ENCODE data around the gene PNKP.

PNKP gene

DNA sequence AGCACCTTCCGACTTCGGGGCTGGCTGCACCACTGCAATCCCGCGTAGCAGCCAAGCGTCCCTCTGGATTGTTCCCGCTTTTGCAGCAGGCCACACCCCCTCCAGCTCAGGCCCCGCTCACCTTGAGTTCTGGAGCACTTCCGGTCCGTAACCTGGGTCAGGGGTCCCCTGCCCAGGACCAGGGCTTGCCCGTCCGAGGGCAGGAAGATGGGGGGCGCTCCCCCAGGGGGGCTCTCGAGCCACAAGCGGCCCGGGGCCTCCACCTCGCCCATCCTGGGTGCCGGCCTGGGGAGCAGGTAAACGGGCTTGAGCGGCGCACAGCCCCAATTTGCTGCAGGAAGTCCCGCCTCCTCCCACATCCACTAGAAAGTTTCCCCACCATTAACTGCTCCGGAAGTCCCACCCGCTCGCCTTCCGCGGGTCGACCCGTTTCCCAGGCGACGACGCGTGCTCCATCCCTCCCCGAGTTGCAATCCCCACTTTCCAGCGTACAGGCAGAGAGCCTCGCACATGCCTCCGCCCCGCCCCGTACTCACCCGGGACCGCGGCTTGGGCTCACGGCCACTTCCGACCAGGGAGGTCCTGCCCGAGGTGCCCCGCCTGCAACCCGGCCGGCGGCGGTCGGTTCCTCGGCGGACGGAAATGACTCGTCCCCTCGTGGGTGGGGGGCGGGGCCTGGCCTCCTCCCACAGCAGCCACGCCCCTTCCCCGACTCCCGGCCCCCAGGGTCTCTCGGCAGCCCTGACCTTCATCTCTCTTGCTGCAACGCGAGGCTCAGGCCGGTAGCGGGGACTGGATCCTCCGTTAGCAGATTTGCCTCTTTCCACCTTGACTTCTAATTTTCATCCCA lies at the start of gene PNKP:
TSS of gene PNKP (minus strand) at position 644 of the 850 bp plus-strand sequence. CDS start at position 272, 372 bp downstream.
- peak; percentile 89 for DNase-seq

- no peak for DNase-seq
Measured at GRCh38 chr19:49915271-49915670, 47.9 kb upstream of the PNKP start.

DNA sequence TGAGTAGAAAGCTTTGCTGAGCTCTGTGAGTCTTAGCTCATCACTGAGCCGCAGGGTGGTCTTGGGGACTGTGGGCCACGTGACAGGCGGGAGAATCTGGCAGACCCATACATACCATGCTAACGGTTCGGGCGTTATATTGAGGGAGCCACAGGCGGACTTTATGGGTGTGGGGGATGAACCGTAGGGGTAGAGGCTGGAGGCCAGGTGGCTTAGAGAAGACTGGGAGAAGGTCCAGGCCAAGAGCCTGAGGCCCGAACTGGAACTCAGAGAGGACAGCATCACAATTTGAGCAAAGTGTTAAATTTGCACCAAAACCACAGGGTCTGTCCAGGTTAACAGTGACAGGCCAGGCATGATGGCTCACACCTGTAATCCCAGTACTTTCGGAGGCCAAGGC lies 46.3 kb upstream of the PNKP start:
- DNase-seq = no peak

DNA sequence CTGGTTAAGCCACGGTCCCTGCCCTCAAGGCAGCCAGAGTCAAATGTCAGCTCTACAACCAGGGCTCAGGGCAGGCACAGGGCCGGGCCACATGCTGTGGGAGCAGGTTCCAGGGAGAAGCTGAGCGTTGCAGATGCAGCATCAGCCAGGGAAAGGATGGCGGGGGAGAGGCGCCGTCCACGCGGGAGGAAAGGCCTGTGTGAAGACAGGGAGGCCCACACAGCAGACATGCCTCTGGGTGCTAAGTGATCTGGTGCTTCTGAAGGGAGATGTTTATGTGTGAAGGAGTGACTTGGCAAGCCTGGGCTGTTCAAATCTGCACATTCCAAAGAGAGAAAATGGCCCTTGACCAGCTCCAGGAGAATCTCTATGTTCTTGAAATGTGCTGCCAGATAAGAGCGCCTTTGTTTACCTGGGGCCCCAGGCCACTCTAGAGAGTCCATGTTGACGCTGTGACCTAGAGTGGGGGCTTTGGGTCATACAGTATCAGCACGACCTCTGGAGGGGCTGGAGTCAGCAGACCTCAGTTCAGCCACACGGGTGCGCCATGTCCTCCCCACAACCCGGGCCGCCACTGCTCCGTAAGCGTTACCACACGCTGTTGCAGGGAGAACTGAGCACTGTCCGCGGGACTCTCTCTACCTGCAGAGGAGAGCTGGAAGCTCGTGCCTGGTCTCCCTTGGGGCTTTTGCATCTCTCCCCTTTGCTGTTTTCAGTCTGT lies 45.7 kb upstream of the PNKP start:
- DNase-seq = no peak

DNA sequence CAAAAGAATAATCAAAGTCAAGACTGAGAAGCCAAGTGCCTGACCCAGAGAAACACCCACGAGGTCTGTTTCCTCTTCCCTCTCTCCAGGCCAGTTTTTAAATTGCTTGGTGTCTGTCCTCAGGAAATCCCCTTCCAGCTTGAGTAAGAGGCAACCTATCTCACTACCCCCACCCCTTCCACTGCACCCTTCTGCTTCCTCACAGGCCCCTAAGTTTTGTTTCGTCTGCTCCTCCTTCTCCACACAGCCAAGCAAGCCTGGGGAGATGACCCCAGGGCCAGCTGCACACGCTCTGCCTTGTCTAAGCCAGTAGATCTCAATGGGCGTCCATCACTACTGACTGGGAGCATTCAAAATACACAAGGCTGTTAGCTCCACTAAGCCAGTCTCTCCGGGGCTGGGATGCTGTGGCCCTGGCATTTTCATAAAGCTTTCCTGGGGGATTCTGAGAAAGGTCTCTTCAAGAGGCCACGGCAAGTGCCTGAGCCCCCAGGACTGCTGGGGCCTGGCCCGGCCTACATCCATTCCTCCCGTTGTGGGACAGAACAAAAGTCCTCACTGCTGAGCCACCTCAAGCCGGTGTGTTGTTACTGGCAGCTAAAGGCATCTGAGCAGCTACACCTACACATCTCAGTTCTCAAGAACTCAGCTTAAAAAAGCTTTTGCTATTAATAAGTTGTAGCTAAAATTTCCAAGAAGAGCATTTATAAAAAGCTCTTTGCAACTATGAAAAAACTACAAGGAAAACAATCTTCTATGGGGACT lies 44.2 kb upstream of the PNKP start:
- no peak for DNase-seq

GRCh38 chr19:49910179-49910578 lies 42.8 kb upstream of the PNKP start:
- DNase-seq = peak; percentile 61

DNA sequence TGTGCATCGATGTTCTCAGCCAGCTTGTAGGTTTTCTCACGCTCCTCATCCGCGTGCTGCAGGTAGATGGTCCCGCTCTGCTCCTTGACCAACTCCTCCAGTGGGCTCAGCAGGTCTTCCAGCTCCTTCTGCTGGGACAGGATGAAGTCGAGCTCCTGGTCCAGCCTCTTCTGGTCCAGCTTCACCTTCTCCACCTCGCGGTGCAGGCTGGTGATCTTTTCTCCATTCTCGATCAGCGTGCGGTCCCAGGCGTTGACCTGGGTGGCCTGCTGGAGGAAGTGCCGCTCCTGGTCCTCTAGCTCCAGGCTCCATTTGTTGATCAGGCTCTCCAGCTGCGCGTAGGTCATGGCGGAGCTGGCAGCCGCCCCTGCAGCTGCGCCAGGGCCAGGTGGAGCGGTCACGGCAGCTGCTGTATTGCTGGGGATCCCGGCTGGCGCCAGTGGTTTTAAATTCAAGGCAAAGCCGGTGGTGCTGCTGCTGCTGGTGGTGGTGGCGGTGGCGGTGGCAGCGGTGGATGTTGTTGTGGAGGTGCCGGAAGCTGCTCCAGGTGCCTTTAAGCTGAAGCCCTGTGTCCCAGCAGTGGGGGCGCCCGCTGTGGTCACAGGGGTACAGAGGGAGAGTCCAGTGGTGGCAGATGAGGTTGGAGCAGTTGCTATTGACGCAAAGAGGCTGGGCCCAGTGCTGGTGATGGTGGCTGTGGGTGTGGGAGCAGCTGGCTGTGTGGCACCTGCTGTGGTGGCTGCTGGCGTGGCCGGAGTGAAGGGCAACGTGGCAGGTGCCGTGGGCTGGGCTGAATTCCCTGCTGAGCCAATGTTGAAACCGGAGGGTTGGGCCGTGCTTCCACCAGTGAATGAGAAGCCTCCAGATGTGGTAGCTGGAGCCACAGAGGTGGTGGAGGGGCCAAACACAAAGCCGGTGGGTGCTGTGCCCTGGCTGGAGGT lies 41.4 kb upstream of the PNKP start:
- DNase-seq = no peak

GRCh38 chr19:49907745-49908446 lies 40.5 kb upstream of the PNKP start:
- no peak for DNase-seq

- no peak for DNase-seq
Measured at GRCh38 chr19:49906879-49907564, 39.6 kb upstream of the PNKP start.

- no peak for DNase-seq
Measured at GRCh38 chr19:49904136-49904535, 36.8 kb upstream of the PNKP start.

- no peak for DNase-seq
Measured at GRCh38 chr19:49896863-49897621, 29.7 kb upstream of the PNKP start, which contains the start of gene IL4I1. IL4I1 (minus strand) TSS chr19:49896887; CDS start chr19:49896160, 727 bp downstream.

GRCh38 chr19:49895566-49896297 lies 28.4 kb upstream of the PNKP start:
- DNase-seq = no peak

GRCh38 chr19:49894879-49895565 lies 27.6 kb upstream of the PNKP start:
- no peak for DNase-seq

DNA sequence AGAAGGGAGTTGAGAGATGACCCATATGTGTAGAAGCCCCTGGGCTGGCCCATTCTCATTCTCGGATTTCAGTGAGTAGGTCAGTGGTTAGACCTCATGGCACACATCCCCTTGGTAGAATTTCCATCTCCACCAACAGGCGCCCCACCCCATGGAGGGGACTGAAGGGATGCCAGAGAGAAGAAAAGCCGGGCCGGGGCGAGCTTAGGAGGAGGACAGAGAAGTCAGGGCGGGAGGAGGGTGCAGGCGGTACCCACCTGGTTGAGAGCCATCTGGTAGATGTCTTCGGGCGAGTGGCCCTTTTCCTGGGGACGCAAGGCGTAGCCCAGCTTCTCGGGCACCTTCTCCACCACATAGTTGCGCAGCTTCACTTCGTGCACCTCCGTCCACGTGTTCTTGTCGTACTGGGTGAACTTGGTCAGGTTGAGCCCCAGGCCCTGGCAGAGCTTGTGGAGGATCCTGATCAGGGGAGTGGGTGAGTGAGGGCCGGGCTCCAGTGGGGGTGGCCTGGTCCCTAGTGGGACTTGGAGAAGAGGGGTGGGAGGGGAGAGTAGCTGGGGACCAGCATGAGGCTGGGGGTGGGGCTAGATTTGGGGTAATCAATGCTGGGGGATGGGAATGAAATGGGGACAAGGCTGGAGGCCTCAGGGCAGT lies 26.8 kb upstream of the PNKP start:
- no peak for DNase-seq

DNA sequence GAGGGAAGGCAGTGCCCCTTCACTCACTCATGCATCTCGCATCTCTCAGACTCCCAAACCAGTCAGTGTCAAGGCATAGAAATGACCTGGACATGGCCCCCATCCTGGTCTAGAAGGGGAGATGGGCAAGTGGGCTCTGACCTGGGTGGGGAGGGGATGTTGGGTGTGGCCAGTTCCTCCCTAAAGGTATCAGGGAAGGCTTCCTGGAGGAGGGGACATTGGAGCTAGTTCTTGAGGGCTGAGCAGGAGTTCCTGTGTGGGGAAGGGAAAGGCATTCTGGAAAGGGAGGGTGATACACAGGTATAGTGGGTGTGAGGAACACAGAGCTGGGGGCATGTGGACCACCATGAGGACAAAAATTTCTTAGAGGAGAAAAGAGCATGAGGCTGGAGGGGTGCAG lies 25.3 kb upstream of the PNKP start:
- DNase-seq = no peak

GRCh38 chr19:49891393-49891792 lies 24.0 kb upstream of the PNKP start:
- no peak for DNase-seq

DNA sequence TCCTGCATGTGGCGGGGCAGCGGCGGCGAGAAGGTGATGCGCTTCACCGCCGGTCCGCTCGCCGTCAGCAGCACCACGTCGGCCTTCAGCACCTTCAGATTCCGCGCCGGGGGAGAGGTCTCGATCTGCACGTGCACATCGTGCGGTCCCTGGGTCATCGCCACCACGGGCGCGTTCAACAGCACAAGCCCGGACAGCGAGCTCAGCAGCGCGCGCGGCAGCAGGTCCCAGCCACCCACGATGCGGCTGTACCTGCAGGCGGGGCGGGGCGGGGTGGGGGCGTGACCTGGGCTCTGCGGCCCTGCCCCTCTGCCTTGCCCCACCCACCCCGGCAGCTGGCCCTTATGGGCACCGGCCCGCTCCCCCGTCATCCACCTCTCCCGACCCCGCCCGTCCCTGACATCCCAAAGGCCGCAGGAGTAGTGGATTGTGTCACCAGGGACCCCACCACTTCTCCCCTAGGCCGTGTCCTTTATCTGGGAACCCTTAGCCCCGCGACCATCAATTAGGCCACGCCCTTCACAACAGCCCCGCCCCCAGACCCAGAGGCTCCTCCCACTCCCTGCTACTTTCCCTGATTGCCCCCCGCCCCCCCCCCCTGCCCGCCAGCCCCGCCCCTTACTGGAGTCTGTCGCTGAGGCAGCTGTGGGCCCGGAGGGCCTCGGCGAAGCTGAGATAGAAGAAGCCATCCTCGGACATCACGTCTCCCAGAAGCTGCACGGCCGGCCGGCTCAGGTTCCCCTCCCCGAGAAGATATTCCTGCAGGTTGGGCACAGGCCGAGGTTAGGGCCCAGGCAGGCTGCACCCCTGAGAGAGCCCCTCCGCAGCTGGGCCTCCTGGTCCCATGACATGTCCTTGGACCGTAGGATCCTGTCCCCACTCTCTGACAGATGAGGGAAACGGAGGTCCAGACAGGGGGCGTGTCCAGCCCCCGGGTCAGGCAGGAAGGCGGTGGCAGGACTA lies 23.3 kb upstream of the PNKP start:
- peak; percentile 42 for DNase-seq

Measured in NCI-H2171 (cell line).